HG03196 (cell line): Measurements from ENCODE around the gene TBL1Y.
"Not testable (repeated sequence)": the region's sequence is repeated elsewhere in the genome, so short reads cannot be mapped to it uniquely, and the experiment has no call there.

Experiments
- ATAC-seq: cut with Tn5 transposase; IDR thresholded peaks from one replicate; pipeline ENCODE4 v1.9.1; 2021; ENCODE audit not compliant: unreplicated experiment

The TBL1Y gene

GRCh38 chrY:6972271-6972887, 61.9 kb downstream of the TBL1Y start:
- no peak for ATAC-seq

- ATAC-seq = no peak
Observed at GRCh38 chrY:6974971-6975370, 64.5 kb downstream of the TBL1Y start.

GRCh38 chrY:6977783-6978182, 67.3 kb downstream of the TBL1Y start:
- ATAC-seq = no peak

- ATAC-seq = no peak
Observed at GRCh38 chrY:6983221-6983620, 72.7 kb downstream of the TBL1Y start.

- ATAC-seq = no peak
Observed at GRCh38 chrY:6987811-6988210, 77.3 kb downstream of the TBL1Y start.

GRCh38 chrY:6989886-6990620, 79.6 kb downstream of the TBL1Y start:
- ATAC-seq = no peak

- ATAC-seq = no peak
Observed at GRCh38 chrY:6992041-6992440, 81.5 kb downstream of the TBL1Y start.

GRCh38 chrY:6995987-6996386, 85.5 kb downstream of the TBL1Y start:
- no peak for ATAC-seq

GRCh38 chrY:6997503-6998066, 87.1 kb downstream of the TBL1Y start:
- no peak for ATAC-seq

GRCh38 chrY:6999905-7000304, 89.4 kb downstream of the TBL1Y start:
- no peak for ATAC-seq

- no peak for ATAC-seq
Observed at GRCh38 chrY:7002581-7002980, 92.1 kb downstream of the TBL1Y start.

GRCh38 chrY:7007911-7008310, 97.4 kb downstream of the TBL1Y start:
- ATAC-seq = no peak

GRCh38 chrY:7008578-7009355, 98.3 kb downstream of the TBL1Y start:
- no peak for ATAC-seq

- no peak for ATAC-seq
Observed at GRCh38 chrY:7013051-7013450, 102.6 kb downstream of the TBL1Y start.

- ATAC-seq = no peak
Observed at GRCh38 chrY:7016521-7016920, 106.0 kb downstream of the TBL1Y start.

- no peak for ATAC-seq
Observed at GRCh38 chrY:7017244-7018080, 107.0 kb downstream of the TBL1Y start.

- ATAC-seq = no peak
Observed at GRCh38 chrY:7039037-7039436, 128.5 kb downstream of the TBL1Y start.

GRCh38 chrY:7040662-7041061, 130.2 kb downstream of the TBL1Y start:
- no peak for ATAC-seq

GRCh38 chrY:7041983-7042382, 131.5 kb downstream of the TBL1Y start:
- no peak for ATAC-seq

GRCh38 chrY:7052461-7052860, 142.0 kb downstream of the TBL1Y start:
- ATAC-seq = not testable (repeated sequence)

GRCh38 chrY:7056886-7057285, 146.4 kb downstream of the TBL1Y start:
- ATAC-seq = no peak
